Measurements from ENCODE around the gene FNBP1.

Gene FNBP1

GRCh38 chr9:129909851-129910250 is 133.1 kb downstream of the FNBP1 start:
- no peaks in the 10 kb centered on the region for H3K79me2 ChIP-seq (ENCODE audit: low read length)
- H3K9ac ChIP-seq (ENCODE audit: low read length): no peak overlapping the region
- no peaks in the 10 kb centered on the region for H3K27me3 ChIP-seq (replicated peaks; ENCODE audit: insufficient read depth, low read length)
- H3K27ac ChIP-seq (ENCODE audit: low read length): no peak overlapping the region
- no peak overlapping the region for H2AFZ ChIP-seq (ENCODE audit: low read length)
- H3K9me2 ChIP-seq (replicated peaks; ENCODE audit: insufficient read depth, low read length): no peaks in the 10 kb centered on the region
- H3K4me2 ChIP-seq (ENCODE audit: low read depth, low read length): no peak overlapping the region
- TF ChIP-seq EZH2 (optimal IDR thresholded peaks at IDR 0.05; ENCODE audit: low read depth, low read length) (no peak), EZH2phosphoT487 (IDR thresholded peaks at IDR 0.05; ENCODE audit: low read length) (no peak), CTCF (IDR thresholded peaks at IDR 0.05; ENCODE audit: low read length) (no peak)
- no peaks in the 10 kb centered on the region for H3K9me3 ChIP-seq (replicated peaks; ENCODE audit: insufficient read depth, low read length)
- no peak overlapping the region for H3K4me3 ChIP-seq (ENCODE audit: low read length)
- H3F3A ChIP-seq (ENCODE audit: insufficient read depth, low read length): peaks cover 7% of the 10 kb centered on the region
- H4K20me1 ChIP-seq (ENCODE audit: insufficient read depth, low read length): no peaks in the 10 kb centered on the region
- H3K36me3 ChIP-seq (replicated peaks; ENCODE audit: insufficient read depth, low read length): no peaks in the 10 kb centered on the region
- peak; percentile 11 for DNase-seq
- H3K4me1 ChIP-seq (ENCODE audit: low read length): peaks cover 20% of the 10 kb centered on the region

- H3K4me1 ChIP-seq (ENCODE audit: low read length): peaks cover 20% of the 10 kb centered on the region
- H3K79me2 ChIP-seq (ENCODE audit: low read length): no peaks in the 10 kb centered on the region
- no peaks in the 10 kb centered on the region for H3K9me2 ChIP-seq (replicated peaks; ENCODE audit: insufficient read depth, low read length)
These were observed 134.1 kb downstream of the FNBP1 start for GRCh38 chr9:129908906-129909305.

GRCh38 chr9:129907201-129907600 is 135.8 kb downstream of the FNBP1 start:
- Histone ChIP-seq H4K20me1 (ENCODE audit: insufficient read depth, low read length) (no peaks in the 10 kb centered on the region), H3K9me3 (replicated peaks; ENCODE audit: insufficient read depth, low read length) (no peaks in the 10 kb centered on the region), H3K9me2 (replicated peaks; ENCODE audit: insufficient read depth, low read length) (no peaks in the 10 kb centered on the region), H3K27ac (ENCODE audit: low read length) (no peak overlapping the region), H3F3A (ENCODE audit: insufficient read depth, low read length) (peaks cover 7% of the 10 kb centered on the region), H3K79me2 (ENCODE audit: low read length) (no peaks in the 10 kb centered on the region), H3K4me3 (ENCODE audit: low read length) (no peak overlapping the region), H3K36me3 (replicated peaks; ENCODE audit: insufficient read depth, low read length) (no peaks in the 10 kb centered on the region), H3K9ac (ENCODE audit: low read length) (no peak overlapping the region), H3K27me3 (replicated peaks; ENCODE audit: insufficient read depth, low read length) (no peaks in the 10 kb centered on the region), H2AFZ (ENCODE audit: low read length) (no peak overlapping the region), H3K4me2 (ENCODE audit: low read depth, low read length) (no peak overlapping the region), H3K4me1 (ENCODE audit: low read length) (peaks cover 20% of the 10 kb centered on the region)
- no peak for DNase-seq
- TF ChIP-seq EZH2phosphoT487 (IDR thresholded peaks at IDR 0.05; ENCODE audit: low read length): no peak
- TF ChIP-seq EZH2 (optimal IDR thresholded peaks at IDR 0.05; ENCODE audit: low read depth, low read length): no peak
- no peak for TF ChIP-seq CTCF (IDR thresholded peaks at IDR 0.05; ENCODE audit: low read length)

More at GRCh38 chr9:129908906-129909305, 134.1 kb downstream of the FNBP1 start:
- H3K27me3 ChIP-seq (replicated peaks; ENCODE audit: insufficient read depth, low read length): no peaks in the 10 kb centered on the region
- no peaks in the 10 kb centered on the region for H3K36me3 ChIP-seq (replicated peaks; ENCODE audit: insufficient read depth, low read length)
- peak; percentile 68 for DNase-seq
- H3K4me3 ChIP-seq (ENCODE audit: low read length): no peak overlapping the region
- H3F3A ChIP-seq (ENCODE audit: insufficient read depth, low read length): peaks cover 7% of the 10 kb centered on the region
- H3K9ac ChIP-seq (ENCODE audit: low read length): peak overlapping the region; percentile 27
- peak overlapping the region; percentile 64 for H3K4me2 ChIP-seq (ENCODE audit: low read depth, low read length)
- H4K20me1 ChIP-seq (ENCODE audit: insufficient read depth, low read length): no peaks in the 10 kb centered on the region
- peak overlapping the region; percentile 83 for H3K27ac ChIP-seq (ENCODE audit: low read length)
- no peaks in the 10 kb centered on the region for H3K9me3 ChIP-seq (replicated peaks; ENCODE audit: insufficient read depth, low read length)
- TF ChIP-seq CTCF (IDR thresholded peaks at IDR 0.05; ENCODE audit: low read length) (no peak), EZH2 (optimal IDR thresholded peaks at IDR 0.05; ENCODE audit: low read depth, low read length) (no peak), EZH2phosphoT487 (IDR thresholded peaks at IDR 0.05; ENCODE audit: low read length) (no peak)
- no peak overlapping the region for H2AFZ ChIP-seq (ENCODE audit: low read length)
